Dendritic cell treated with granulocyte-macrophage colony-stimulating factor and Interleukin-4, amounts not matched to agents 40 ng/mL and 50 ng/mL, for 4 days (primary cell): ENCODE measurements around the gene CSF3R.
A peak's percentile ranks its signal among the peaks of the same experiment; 100 is the strongest.
"Not testable (repeated sequence)": the region's sequence is repeated elsewhere in the genome, so short reads cannot be mapped to it uniquely, and the experiment has no call there.

Experiments
- H3K27ac Mint-ChIP-seq: one replicate; pipeline ENCODE4 v1.8.0; 2022; ENCODE audit warnings: mild to moderate bottlenecking, mixed read lengths
- H3K27me3 Mint-ChIP-seq: one replicate; pipeline ENCODE4 v1.8.0; 2022; ENCODE audit warnings: mild to moderate bottlenecking, mixed read lengths
- H3K36me3 Mint-ChIP-seq: one replicate; pipeline ENCODE4 v1.8.0; 2022; ENCODE audit warnings: low read depth, mixed read lengths
- H3K4me1 Mint-ChIP-seq: one replicate; pipeline ENCODE4 v1.8.0; 2022; ENCODE audit warnings: low read depth, mixed read lengths
- H3K4me3 Mint-ChIP-seq: one replicate; pipeline ENCODE4 v1.8.0; 2022; ENCODE audit warnings: mild to moderate bottlenecking, moderate library complexity, mixed read lengths
- H3K9me3 Mint-ChIP-seq: one replicate; pipeline ENCODE4 v1.8.0; 2022; ENCODE audit warnings: mixed read lengths
- intact Hi-C: fragments of 100-400 bp; cut with micrococcal nuclease; formaldehyde crosslinking; loops from one replicate; pipeline ENCODE4 v1.15.0; 2022

CSF3R gene

DNA sequence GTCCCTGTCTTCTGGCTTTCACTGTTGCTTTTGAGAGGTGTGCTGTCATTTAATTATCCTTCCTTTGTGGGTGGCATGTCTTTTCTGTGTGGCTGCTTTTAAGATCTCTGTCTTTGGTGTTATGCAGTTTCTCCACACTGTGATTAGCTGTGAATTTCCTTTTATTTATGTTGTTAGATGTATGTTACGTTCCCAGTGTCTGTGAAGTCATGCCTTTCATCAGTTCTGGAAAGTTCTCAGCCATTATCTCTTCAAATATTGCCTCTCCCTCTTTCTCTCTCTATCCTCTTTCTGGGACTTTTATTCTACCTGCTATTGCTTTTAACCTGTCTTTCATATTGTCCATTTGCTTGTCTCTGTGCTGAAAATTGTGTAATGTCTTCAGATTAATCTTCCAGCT, 21.0 kb upstream of the CSF3R start:
- no peak overlapping the region for H3K4me3 Mint-ChIP-seq
- no peak overlapping the region for H3K27ac Mint-ChIP-seq
- H3K9me3 Mint-ChIP-seq: no peaks in the 10 kb centered on the region
- intact Hi-C loops: no loop called here
- H3K4me1 Mint-ChIP-seq: peaks cover 9% of the 10 kb centered on the region
- H3K36me3 Mint-ChIP-seq: no peaks in the 10 kb centered on the region
- peaks cover 1% of the 10 kb centered on the region for H3K27me3 Mint-ChIP-seq

DNA sequence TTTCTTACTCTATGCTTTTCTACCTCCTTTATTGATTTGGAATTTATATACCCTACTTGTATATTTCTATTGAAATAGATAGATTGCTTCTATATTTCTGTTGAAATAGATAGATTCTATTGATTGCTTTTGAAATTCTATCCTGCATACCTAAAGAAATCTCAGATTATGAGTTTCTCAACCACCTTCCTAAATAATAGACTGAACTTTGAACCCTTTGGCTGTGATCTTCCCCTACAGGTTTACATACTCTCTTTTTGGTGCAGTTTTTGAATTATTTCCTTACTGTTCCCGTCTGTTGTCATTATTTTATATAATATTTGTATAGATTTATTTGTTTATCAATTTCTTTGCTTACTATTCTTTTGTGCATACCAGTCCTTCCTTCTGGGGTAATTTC, 20.4 kb upstream of the CSF3R start:
- Mint-ChIP-seq H3K36me3 (no peaks in the 10 kb centered on the region), H3K9me3 (no peaks in the 10 kb centered on the region), H3K4me3 (no peak overlapping the region), H3K27me3 (peaks cover 1% of the 10 kb centered on the region), H3K4me1 (peaks cover 9% of the 10 kb centered on the region), H3K27ac (no peak overlapping the region)
- intact Hi-C loops: no loop called here

DNA sequence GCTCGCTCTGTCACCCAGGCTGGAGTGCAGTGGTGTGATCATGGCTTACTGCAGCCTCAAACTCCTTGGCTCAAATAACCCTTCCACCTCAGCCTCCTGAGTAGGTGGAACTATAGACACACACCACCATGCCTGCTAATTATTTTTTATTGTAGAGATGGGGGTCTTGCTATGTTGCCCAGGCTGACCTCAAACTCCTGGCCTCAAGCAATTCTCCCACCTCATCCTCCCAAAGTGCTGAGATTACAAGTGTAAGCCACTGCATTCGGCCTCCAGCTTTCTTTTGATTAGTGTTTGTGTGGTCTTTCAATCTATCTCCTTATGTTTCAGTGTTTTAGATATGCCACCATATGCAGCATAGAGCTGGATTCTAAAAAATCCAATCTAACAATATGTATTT, 19.9 kb upstream of the CSF3R start:
- Mint-ChIP-seq H3K27me3 (peaks cover 1% of the 10 kb centered on the region), H3K36me3 (no peaks in the 10 kb centered on the region), H3K4me1 (peaks cover 9% of the 10 kb centered on the region), H3K4me3 (no peak overlapping the region), H3K27ac (no peak overlapping the region), H3K9me3 (no peaks in the 10 kb centered on the region)
- intact Hi-C loops: no loop called here

DNA sequence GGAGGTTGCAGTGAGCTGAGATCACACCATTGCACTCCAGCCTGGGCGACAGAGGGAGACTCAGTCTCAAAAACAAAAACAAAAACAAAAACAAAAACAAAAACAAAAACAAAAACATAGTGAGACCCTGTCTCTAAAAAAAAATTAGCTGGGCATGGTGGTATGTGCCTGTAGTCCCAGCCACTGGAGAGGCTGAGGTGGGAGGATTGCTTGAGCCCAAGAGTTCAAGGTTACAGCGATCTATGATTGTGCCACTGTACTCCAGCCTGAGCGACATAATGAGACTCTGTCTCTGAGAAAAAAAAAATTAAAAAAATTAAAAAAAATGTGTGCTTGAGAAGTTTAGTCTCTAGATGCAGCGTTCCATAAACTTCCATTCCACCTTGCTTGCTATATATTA, 19.2 kb upstream of the CSF3R start:
- H3K4me1 Mint-ChIP-seq, H3K27ac Mint-ChIP-seq, H3K9me3 Mint-ChIP-seq, H3K27me3 Mint-ChIP-seq, H3K4me3 Mint-ChIP-seq, H3K36me3 Mint-ChIP-seq, intact Hi-C loops: not testable (repeated sequence)

DNA sequence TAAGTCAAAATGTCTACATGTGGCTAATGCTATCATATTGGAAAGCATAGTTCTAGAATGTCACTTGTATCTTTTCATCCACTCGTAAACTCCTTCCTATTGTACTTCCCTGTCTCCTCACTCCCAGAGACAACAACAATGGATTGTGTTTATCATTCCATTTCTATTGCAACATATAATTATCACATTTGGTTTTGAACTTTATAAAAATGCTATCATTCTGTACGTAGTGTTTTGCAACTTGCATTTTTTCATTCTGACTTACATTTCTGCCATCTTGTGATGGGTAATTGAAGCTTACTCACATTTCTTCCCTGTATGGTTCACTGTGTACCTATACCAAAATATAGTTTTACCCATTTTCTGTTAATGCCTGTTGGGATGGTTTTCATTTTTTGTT, 14.5 kb upstream of the CSF3R start:
- peaks cover 7% of the 10 kb centered on the region for H3K4me1 Mint-ChIP-seq
- no peaks in the 10 kb centered on the region for H3K36me3 Mint-ChIP-seq
- H3K27me3 Mint-ChIP-seq: no peaks in the 10 kb centered on the region
- no peak overlapping the region for H3K4me3 Mint-ChIP-seq
- H3K27ac Mint-ChIP-seq: no peak overlapping the region
- H3K9me3 Mint-ChIP-seq: no peaks in the 10 kb centered on the region
- intact Hi-C loops: no loop called here

DNA sequence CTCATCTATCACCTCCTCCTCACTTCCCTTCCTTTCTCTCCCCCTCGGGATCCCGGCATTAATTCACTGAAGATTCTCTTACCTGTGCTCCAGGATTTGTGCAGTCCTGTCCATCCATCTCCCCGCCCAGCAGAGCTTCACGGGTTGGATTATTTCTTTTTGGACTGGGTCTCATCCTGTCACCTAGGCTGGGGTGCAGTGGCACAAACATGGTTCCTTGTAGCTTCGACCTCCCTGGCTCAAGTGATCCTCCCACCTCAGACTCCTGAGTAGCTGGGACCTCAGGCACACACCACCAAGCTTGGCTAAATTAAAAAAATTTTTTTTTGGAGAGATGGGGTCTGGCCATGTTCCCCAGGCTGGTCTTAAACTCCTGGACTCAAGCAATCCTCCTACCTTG, 12.3 kb upstream of the CSF3R start:
- Mint-ChIP-seq H3K9me3 (no peaks in the 10 kb centered on the region), H3K4me3 (no peak overlapping the region), H3K36me3 (no peaks in the 10 kb centered on the region), H3K27ac (no peak overlapping the region), H3K27me3 (no peaks in the 10 kb centered on the region), H3K4me1 (peaks cover 17% of the 10 kb centered on the region)
- intact Hi-C loops: no loop called here

DNA sequence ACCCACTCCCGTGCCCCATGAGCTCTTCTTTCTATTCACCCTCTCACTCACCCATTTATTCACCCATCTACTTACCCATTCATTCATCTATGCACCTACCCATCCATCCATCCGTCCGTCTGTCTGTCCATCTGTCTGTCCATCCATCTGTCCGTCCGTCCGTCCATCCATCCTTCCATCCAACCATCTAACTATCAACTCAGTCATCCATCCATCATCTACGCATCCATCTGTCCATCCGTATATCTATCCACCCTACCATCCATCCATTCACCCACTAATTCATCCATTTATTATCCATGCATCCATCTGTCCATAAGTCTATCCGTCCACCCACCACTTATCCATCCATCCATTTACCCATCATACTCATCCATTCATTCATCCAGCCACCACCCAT, 10.8 kb upstream of the CSF3R start:
- no peaks in the 10 kb centered on the region for H3K27me3 Mint-ChIP-seq
- H3K27ac Mint-ChIP-seq: no peak overlapping the region
- intact Hi-C loops: no loop called here
- H3K4me1 Mint-ChIP-seq: peaks cover 27% of the 10 kb centered on the region
- no peaks in the 10 kb centered on the region for H3K36me3 Mint-ChIP-seq
- no peaks in the 10 kb centered on the region for H3K9me3 Mint-ChIP-seq
- no peak overlapping the region for H3K4me3 Mint-ChIP-seq

DNA sequence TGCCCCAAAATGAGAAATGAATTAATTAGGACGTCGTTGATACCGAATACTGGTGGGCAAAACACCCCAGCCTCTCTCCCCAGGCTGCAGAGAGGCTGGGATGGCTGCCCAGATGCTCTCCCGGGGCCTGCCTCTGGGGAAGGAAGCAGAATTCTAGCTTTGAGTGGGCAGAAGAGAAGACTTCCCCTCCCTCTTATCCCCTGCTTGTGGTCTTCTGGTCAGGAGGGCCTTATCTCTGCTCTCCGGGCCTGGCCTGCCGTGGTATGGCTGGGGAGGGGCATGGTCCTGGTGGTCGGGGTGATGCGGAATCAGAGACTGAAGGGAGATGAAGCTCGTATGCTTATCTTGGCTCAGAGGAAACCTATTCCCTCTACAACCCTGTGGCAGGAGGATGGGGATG, 9.8 kb upstream of the CSF3R start:
- intact Hi-C loops: no loop called here
- H3K4me3 Mint-ChIP-seq: no peak overlapping the region
- no peaks in the 10 kb centered on the region for H3K27me3 Mint-ChIP-seq
- H3K4me1 Mint-ChIP-seq: peaks cover 37% of the 10 kb centered on the region
- no peak overlapping the region for H3K27ac Mint-ChIP-seq
- no peaks in the 10 kb centered on the region for H3K36me3 Mint-ChIP-seq
- no peaks in the 10 kb centered on the region for H3K9me3 Mint-ChIP-seq

DNA sequence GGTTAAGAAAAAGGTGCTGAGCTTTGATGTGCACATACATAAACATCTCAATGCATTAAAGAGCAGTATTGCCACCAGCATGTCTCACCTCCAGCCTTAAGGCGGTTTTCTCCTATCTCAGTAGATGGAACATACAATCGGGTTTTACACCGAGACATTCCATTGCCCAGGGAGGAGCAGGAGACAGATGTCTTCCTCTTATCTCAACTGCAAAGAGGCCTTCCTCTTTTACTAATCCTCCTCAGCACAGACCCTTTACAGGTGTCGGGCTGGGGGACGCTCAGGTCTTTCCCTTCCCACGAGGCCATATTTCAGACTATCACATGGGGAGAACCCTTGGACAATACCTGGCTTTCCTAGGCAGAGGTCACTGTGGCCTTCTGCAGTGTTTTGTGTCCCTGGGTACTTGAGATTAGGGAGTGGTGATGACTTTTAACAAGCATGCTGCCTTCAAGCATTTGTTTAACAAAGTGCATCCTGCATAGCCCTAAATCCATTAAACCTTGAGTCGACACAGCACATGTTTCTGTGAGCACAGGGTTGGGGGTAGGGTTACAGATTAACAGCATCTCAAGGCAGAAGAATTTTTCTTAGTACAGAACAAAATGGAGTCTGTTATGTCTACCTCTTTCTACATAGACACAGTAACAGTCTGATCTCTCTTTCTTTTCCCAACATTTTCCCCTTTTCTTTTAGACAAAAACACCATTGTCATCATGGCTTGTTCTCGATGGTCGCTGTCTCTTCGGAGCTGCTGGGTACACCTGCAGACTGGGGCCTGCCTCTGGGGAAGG, 6.7 kb upstream of the CSF3R start:
- H3K27ac Mint-ChIP-seq, H3K4me3 Mint-ChIP-seq, intact Hi-C loops, H3K36me3 Mint-ChIP-seq, H3K27me3 Mint-ChIP-seq, H3K9me3 Mint-ChIP-seq: not testable (repeated sequence)
- peaks cover 64% of the 10 kb centered on the region for H3K4me1 Mint-ChIP-seq

DNA sequence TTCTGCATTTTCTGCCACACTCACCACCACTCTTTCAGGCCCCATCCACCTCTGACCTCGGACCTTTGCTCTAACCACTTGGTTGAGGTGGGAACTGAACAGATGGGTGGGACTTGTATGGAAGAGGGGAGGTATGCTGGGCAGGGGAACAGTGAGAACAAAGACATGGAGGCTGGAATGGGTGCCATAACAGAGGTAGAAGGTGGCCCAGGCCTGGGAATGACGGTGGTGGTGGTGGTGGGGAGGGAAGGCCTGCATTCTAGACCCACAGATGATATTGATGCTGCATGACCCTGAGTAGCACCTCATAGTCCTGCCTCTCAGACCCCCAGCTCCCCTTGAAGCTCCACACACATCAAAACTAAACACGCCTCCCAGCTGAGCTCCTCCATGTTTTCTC, 5.2 kb upstream of the CSF3R start:
- peaks cover 75% of the 10 kb centered on the region for H3K4me1 Mint-ChIP-seq
- H3K9me3 Mint-ChIP-seq: no peaks in the 10 kb centered on the region
- intact Hi-C loops: no loop called here
- no peaks in the 10 kb centered on the region for H3K36me3 Mint-ChIP-seq
- H3K27ac Mint-ChIP-seq: peak overlapping the region; percentile 91
- no peak overlapping the region for H3K4me3 Mint-ChIP-seq
- H3K27me3 Mint-ChIP-seq: no peaks in the 10 kb centered on the region

DNA sequence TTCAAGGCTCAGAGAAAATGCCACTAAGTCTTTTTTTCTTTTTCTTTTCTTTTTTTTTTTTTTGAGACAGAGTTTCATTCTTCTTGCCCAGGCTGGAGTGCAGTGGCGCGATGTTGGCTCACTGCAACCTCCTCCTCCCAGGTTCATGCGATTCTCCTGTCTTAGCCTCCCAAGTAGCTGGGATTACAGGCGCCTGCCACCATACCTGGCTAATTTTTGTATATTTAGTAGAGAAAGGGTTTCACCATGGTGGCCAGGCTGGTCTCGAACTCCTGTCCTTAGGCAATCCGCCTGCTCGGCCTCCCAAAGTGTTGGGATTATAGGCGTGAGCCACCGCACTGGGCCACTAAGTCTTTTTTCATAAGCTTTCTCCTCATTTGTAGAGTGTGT, 4.6 kb upstream of the CSF3R start:
- H3K9me3 Mint-ChIP-seq, H3K36me3 Mint-ChIP-seq, intact Hi-C loops, H3K27me3 Mint-ChIP-seq: not testable (repeated sequence)
- Mint-ChIP-seq H3K27ac (peak overlapping the region; percentile 91), H3K4me3 (peak overlapping the region; percentile 64), H3K4me1 (peaks cover 75% of the 10 kb centered on the region)

DNA sequence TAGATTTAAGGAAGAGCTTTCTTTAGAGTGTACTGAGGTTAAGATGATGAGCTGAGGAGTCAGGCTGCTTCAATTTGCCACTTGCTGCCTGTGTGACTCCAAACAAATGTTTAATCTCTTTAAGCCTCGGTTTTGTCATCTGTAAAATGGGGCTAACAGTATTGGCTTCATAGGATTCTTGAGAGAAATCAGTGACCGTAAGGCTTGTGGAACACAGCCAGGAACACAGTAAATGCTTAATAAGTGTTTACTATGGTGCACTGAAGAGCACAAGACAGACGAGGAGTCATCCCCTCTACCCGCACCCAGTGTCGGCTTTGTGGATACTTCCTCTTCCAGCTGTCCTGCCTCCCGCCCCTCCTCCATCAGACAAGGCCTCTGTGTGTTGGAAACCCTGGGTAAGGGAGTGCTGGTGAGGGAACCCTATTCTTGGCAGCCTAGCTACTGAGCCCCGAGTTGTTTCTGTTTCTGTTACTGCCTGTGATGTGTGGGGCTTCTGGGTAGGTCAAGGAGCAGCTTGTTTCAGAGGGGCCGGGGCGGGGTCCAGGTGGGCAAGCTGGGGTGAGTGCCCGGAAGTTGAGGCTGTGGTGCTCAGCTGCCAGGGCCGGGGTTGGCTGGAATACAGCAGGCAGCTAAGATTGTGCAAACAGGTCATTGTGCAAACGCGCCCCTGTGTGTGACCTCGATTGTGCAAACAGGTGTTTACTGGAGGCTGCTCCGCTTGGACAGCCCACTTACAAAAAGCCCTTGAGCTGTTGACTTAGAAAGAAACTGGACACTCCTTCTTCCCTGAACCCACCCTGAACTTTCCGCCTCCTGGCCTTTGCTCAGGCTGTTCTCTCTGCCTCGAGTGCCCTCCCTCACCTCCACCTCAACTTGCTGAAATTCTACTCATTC, 4.0 kb upstream of the CSF3R start:
- Mint-ChIP-seq H3K4me1 (peaks cover 76% of the 10 kb centered on the region), H3K9me3 (no peaks in the 10 kb centered on the region), H3K36me3 (peaks cover 8% of the 10 kb centered on the region), H3K4me3 (peak overlapping the region; percentile 64), H3K27ac (peak overlapping the region; percentile 91), H3K27me3 (no peaks in the 10 kb centered on the region)
- intact Hi-C loops: no loop called here

DNA sequence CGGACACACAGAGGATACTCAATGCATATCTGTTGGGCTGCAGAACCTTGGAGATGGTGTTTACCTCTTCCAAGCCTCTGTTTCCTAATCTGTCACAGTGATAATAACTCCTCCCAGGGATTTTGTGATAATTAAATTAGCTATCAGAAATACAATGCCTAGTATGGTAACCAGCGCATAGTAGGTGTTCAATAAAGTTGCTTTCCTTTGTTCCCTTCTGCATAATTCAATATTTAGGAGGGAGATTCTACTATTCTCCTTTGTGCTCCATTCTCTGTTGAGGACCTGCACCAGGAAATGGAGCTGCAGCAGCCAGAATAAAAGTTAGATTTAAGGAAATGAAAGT, 3.4 kb upstream of the CSF3R start:
- Mint-ChIP-seq H3K27ac (peak overlapping the region; percentile 91), H3K4me1 (peaks cover 80% of the 10 kb centered on the region), H3K27me3 (no peaks in the 10 kb centered on the region), H3K9me3 (no peaks in the 10 kb centered on the region), H3K4me3 (no peak overlapping the region), H3K36me3 (peaks cover 8% of the 10 kb centered on the region)
- intact Hi-C loops: no loop called here

DNA sequence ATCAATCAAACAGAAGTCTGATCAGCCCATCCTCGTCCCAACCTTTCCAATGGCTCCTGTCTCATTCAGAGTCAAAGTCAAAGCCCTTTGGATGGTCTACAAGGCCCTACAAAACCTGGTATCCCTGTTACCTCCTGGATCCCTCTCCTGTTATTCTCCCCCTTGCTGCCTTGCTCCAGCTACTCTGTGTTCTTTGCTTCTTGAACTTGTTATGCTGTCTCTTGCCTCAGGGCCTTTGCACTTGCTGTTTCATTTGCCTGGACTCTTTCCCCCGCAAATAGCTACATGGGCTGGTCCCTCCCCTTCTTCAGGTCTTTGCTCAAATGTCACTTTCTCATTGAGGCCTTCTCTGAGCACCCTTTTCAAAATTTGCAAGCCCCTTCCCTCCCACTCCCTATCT, 1.4 kb upstream of the CSF3R start:
- Mint-ChIP-seq H3K27ac (peak overlapping the region; percentile 59), H3K4me3 (no peak overlapping the region), H3K27me3 (no peaks in the 10 kb centered on the region), H3K4me1 (peaks cover 92% of the 10 kb centered on the region), H3K36me3 (peaks cover 24% of the 10 kb centered on the region), H3K9me3 (no peaks in the 10 kb centered on the region)
- intact Hi-C loops: no loop called here
